LNCaP clone FGC (cell line): ENCODE measurements around the gene BMPR1B.
A peak's percentile ranks its signal among the peaks of the same experiment; 100 is the strongest.

Source experiments
- DNase-seq: peaks from one replicate; pipeline ENCODE4 v3.0.0-alpha.2; 2011; ENCODE audit warnings: low read depth
- H3K4me3 ChIP-seq: 2 replicates; pipeline ENCODE4 v1.5.1; 2011; ENCODE audit warnings: mild to moderate bottlenecking, low read depth, low read length, control low read depth
- CTCF ChIP-seq: IDR thresholded peaks from 2 replicates; pipeline ENCODE4 v1.5.1; 2012; ENCODE audit warnings: mild to moderate bottlenecking; ENCODE audit not compliant: control insufficient read depth, insufficient read depth; ENCODE audit errors: extremely low read depth

Gene BMPR1B

GRCh38 chr4:94890579-94890978 lies 132.8 kb downstream of the BMPR1B start:
- TF ChIP-seq CTCF: no peak
- H3K4me3 ChIP-seq: no peak overlapping the region
- DNase-seq: no peak

GRCh38 chr4:94892051-94892450 lies 134.3 kb downstream of the BMPR1B start:
- DNase-seq: peak; percentile 85
- peak; percentile 50 for TF ChIP-seq CTCF
- H3K4me3 ChIP-seq: no peak overlapping the region

GRCh38 chr4:94895081-94895480 lies 137.3 kb downstream of the BMPR1B start:
- TF ChIP-seq CTCF: no peak
- H3K4me3 ChIP-seq: no peak overlapping the region
- no peak for DNase-seq

GRCh38 chr4:94897023-94897422 lies 139.3 kb downstream of the BMPR1B start:
- no peak overlapping the region for H3K4me3 ChIP-seq
- no peak for TF ChIP-seq CTCF
- DNase-seq: no peak

GRCh38 chr4:94905511-94905910 lies 147.8 kb downstream of the BMPR1B start:
- no peak for TF ChIP-seq CTCF
- DNase-seq: no peak
- H3K4me3 ChIP-seq: no peak overlapping the region

- TF ChIP-seq CTCF: no peak
- no peak overlapping the region for H3K4me3 ChIP-seq
- no peak for DNase-seq
These were observed 151.9 kb downstream of the BMPR1B start for GRCh38 chr4:94909645-94910044.

DNA sequence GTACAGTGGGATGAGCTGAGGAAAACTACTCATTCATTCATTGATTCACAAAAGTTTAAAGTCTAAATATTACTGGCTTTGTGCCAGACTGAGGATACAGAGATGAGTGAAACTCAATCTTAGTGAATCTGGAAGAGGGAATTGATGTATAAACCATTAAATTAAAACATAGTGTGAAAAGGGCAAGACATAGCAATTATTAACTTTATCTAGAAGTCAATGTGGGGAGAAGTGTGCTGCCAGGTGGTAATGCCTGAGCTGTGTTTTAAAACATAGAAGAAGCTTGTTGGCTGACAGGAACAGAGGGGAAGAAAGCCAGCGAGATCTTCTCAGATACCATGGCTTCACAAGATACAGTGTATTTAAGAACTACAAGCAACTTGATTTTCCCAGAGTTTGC lies 153.4 kb downstream of the BMPR1B start:
- no peak for DNase-seq
- no peak overlapping the region for H3K4me3 ChIP-seq
- no peak for TF ChIP-seq CTCF
